Measurements from ENCODE around the gene KDM5C. TPM values are rescaled to one million over a fixed set of nuclear protein-coding genes. Genes with fewer than 3 reads are reported as not detected.
A peak's percentile ranks its signal among the peaks of the same experiment; 100 is the strongest.
"Not testable (repeated sequence)": the region's sequence is repeated elsewhere in the genome, so short reads cannot be mapped to it uniquely, and the experiment has no call there.

KDM5C gene
- total and polyA plus RNA-seq, 8 donors, result 64.3 to 106 (median 84.9) TPM

- intact Hi-C loops (cut with DNase I), result no loop called here
- TF ChIP-seq CTCF (IDR thresholded peaks at IDR 0.05), result no peak
- Histone ChIP-seq H3K27ac (no peak overlapping the region), H3K9me3 (peaks cover 0 to 2% of the 10 kb centered on the region in 2 donors), H3K27me3 (no peaks in the 10 kb centered on the region), H3K4me3 (no peak overlapping the region), H3K36me3 (no peaks in the 10 kb centered on the region), H3K4me1 (no peaks in the 10 kb centered on the region)
- DNase-seq, result no peak
- ATAC-seq, result no peak
Measured at GRCh38 chrX:53171356-53171755, 53.7 kb downstream of the KDM5C start.

- H3K9me3 ChIP-seq, result no peaks in the 10 kb centered on the region
- H3K4me1 ChIP-seq, result no peaks in the 10 kb centered on the region
- ATAC-seq (no peak), DNase-seq (no peak)
- H3K36me3 ChIP-seq, result no peaks in the 10 kb centered on the region
- no peak overlapping the region for H3K4me3 ChIP-seq
- H3K27ac ChIP-seq, result no peak overlapping the region
- no peaks in the 10 kb centered on the region for H3K27me3 ChIP-seq
- no peak for TF ChIP-seq CTCF (IDR thresholded peaks at IDR 0.05)
- intact Hi-C loops (cut with DNase I), result no loop called here
Measured at GRCh38 chrX:53166103-53166502, 58.9 kb downstream of the KDM5C start.

DNA sequence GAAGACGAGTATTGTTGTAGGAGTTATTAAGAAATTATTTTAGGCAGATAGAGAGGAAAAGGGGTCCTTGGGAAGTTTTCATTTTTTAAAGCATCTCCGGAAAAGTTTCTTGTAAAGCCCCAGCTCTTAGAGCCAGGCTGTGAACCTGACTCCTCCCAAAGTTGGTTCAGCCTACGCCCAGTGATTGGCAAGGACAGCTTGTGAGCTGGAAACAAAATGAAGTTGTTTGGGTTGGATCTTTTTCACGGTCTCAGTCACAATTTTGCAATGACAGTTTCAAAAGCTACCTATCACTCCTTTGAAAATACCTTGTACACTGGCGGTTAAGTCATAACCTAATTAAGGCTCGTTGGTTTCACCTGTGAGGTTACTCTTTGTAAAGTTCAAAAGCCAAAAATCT lies 60.4 kb downstream of the KDM5C start:
- ATAC-seq; H3K27ac ChIP-seq; intact Hi-C loops (cut with DNase I); H3K9me3 ChIP-seq; H3K4me3 ChIP-seq; H3K4me1 ChIP-seq; DNase-seq; H3K27me3 ChIP-seq; H3K36me3 ChIP-seq: not testable (repeated sequence)

DNA sequence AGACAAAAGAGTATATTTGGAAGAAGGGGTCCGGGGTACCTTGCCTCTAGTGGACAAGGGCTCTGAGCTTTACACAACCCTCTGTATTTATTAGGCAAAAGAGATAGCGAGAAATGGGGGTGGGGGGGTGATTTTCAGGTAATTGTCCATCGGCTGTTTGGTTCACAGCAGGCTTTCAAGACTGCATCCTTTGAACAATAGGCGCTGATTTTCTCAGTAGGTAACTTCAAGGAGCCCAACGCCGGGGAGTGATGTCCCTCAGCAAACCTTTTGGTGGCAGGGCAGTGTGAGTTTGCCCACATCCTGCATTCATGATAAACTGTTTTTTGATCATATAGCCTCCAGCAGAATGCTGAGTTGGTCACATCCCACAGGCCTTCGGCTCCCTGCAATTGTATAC lies 61.6 kb downstream of the KDM5C start:
- intact Hi-C loops (cut with DNase I), result no loop called here

DNA sequence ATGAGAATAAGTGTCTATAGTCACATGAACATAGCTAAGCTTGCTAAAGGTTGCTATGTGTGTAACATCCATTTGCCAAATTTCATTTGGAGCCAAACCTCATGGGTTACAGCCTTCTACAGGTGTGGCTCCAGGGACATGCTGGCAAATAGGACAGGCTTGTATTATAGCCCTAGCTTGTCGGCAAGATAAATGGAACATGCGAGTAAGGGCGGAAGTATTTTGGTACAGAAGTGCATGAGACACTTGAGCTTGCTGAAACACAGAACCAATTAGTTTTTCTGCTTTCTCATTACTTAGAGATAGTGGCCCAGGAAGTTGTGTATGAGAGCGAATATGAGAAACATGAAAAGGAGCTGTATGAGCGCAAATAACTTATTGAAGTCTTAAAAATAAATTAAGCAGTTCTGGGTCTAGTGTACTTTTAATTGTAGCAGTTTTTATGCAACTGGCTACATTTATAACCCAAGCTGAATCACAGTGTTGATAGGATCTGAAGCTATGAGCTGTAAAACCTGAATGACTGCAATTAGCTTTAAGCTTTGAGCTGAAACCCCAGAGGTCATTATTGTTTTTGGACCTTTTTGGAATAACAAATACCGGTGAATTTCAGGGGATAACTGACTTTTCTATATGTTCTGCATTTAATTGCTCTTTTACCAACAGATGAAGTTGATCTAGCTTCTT lies 64.6 kb downstream of the KDM5C start:
- DNase-seq, result no peak
- no peaks in the 10 kb centered on the region for H3K9me3 ChIP-seq

More for the DNA sequence above, 61.6 kb downstream of the KDM5C start:
- Histone ChIP-seq H3K9me3 (no peaks in the 10 kb centered on the region), H3K4me1 (no peaks in the 10 kb centered on the region), H3K36me3 (no peaks in the 10 kb centered on the region), H3K27ac (no peak overlapping the region), H3K4me3 (no peak overlapping the region), H3K27me3 (no peaks in the 10 kb centered on the region)
- DNase-seq (no peak), ATAC-seq (no peak)
- TF ChIP-seq CTCF (IDR thresholded peaks at IDR 0.05), result no peak

More for the DNA sequence above, 64.6 kb downstream of the KDM5C start:
- Histone ChIP-seq H3K4me1 (no peaks in the 10 kb centered on the region), H3K27me3 (no peaks in the 10 kb centered on the region), H3K27ac (no peak overlapping the region), H3K36me3 (no peaks in the 10 kb centered on the region), H3K4me3 (no peak overlapping the region)
- intact Hi-C loops (cut with DNase I), result no loop called here
- TF ChIP-seq CTCF (IDR thresholded peaks at IDR 0.05), result no peak
- peak; percentile 33 for ATAC-seq

Measured in left lung (tissue), 10 donors.